Ascending aorta (tissue), 2 donors: ENCODE results near the gene F5. TPM values are rescaled to one million over a fixed set of nuclear protein-coding genes. Genes with fewer than 3 reads are reported as not detected.

Experiments used
- DNase-seq, 2 donors: peaks; one replicate each; pipeline ENCODE4 v3.0.0-alpha.2; 2019; ENCODE audit warnings: low spot score in 2 of 2
- H3K27ac ChIP-seq, 2 donors: fragments of 200-600 bp; sonication (generic); one replicate each; pipeline ENCODE4 v1.5.1; 2016 to 2017; ENCODE audit warnings: mild to moderate bottlenecking in 1 of 2
- H3K27me3 ChIP-seq: fragments of 200-600 bp; sonication (generic); one replicate; pipeline ENCODE4 v1.5.1; 2017
- H3K36me3 ChIP-seq, 2 donors: fragments of 200-600 bp; sonication (generic); one replicate each; pipeline ENCODE4 v1.5.1; 2016
- H3K4me1 ChIP-seq, 2 donors: fragments of 200-600 bp; sonication (generic); one replicate each; pipeline ENCODE4 v1.5.1; 2016 to 2017; ENCODE audit warnings: mild to moderate bottlenecking in 1 of 2
- H3K4me3 ChIP-seq, 2 donors: fragments of 200-600 bp; sonication (generic); one replicate each; pipeline ENCODE4 v1.5.1; 2016 to 2017; ENCODE audit warnings: mild to moderate bottlenecking in 1 of 2
- H3K9me3 ChIP-seq, 2 donors: fragments of 200-600 bp; sonication (generic); one replicate each; pipeline ENCODE4 v1.5.1; 2016
- intact Hi-C: fragments of 100-400 bp; cut with DNase I; formaldehyde crosslinking; loops from one replicate; pipeline ENCODE4 v1.15.1; 2023
- total RNA-seq: library from RNA; depleted of rRNA; stranded (reverse); fragments of >200 nt; gene quantifications from one replicate; pipeline ENCODE4 v1.1.0, GENCODE V29; 2016
- TF ChIP-seq, protein P1 (sequence below), 3 experiments: fragments of 200-600 bp in 2 of 3; fragments of 450-650 bp in 1 of 3; sonication (generic) in 2 of 3; IDR thresholded peaks; one replicate each; pipeline ENCODE4 v1.5.1; 2016 to 2019; ENCODE audit warnings: antibody characterized with exemption in 3 of 3, mild to moderate bottlenecking in 1 of 3, moderate library complexity in 1 of 3

The F5 gene
- total RNA-seq, 1 donor from 2014 or later = not detected

DNA sequence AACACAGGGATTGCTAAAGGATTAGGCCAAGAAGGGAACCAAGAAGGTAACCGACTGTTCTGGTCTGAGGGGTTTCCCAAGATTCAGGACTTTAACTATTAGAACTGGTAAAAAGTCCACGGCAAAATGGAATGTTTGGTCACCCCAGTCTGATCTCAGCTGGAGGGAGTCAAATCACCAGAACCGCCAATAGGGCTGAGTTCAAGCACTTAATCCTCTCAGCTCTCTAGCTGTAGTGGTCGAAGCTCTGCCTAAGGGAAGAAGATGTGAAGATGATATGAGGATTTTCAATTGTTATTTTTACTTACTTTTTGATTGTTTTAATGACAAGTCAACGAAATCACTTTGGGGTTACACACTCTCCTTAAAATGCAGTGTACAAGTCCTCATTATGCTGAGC, 29.1 kb downstream of the F5 start:
- TF ChIP-seq, protein P1, sequence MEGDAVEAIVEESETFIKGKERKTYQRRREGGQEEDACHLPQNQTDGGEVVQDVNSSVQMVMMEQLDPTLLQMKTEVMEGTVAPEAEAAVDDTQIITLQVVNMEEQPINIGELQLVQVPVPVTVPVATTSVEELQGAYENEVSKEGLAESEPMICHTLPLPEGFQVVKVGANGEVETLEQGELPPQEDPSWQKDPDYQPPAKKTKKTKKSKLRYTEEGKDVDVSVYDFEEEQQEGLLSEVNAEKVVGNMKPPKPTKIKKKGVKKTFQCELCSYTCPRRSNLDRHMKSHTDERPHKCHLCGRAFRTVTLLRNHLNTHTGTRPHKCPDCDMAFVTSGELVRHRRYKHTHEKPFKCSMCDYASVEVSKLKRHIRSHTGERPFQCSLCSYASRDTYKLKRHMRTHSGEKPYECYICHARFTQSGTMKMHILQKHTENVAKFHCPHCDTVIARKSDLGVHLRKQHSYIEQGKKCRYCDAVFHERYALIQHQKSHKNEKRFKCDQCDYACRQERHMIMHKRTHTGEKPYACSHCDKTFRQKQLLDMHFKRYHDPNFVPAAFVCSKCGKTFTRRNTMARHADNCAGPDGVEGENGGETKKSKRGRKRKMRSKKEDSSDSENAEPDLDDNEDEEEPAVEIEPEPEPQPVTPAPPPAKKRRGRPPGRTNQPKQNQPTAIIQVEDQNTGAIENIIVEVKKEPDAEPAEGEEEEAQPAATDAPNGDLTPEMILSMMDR (IDR thresholded peaks at IDR 0.05) = no peak
- Histone ChIP-seq H3K27me3 (no peaks in the 10 kb centered on the region), H3K4me3 (no peak overlapping the region), H3K36me3 (no peaks in the 10 kb centered on the region), H3K27ac (no peak overlapping the region), H3K9me3 (no peaks in the 10 kb centered on the region), H3K4me1 (no peaks in the 10 kb centered on the region)
- intact Hi-C loops = no loop called here
- DNase-seq = no peak

DNA sequence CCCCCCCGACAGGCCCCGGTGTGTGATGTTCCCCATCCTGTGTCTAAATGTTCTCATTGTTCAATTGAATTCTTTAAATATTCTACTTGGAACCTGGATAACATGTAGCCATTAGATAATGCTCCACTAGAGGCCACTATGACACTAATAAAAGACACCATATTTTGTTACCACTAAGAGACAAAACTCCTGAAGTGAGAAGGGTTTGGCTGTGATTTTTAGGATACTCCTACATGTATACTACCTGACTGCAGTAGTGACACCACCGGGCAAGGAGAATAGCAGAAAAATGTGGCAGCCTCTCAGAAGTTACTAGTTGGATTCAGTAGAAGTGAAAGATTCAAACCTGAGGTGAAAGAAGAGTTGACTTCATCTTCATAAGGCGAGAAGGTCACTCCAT, 36.0 kb downstream of the F5 start:
- Histone ChIP-seq H3K9me3 (no peaks in the 10 kb centered on the region), H3K4me3 (no peak overlapping the region), H3K4me1 (no peaks in the 10 kb centered on the region), H3K27me3 (no peaks in the 10 kb centered on the region), H3K27ac (no peak overlapping the region), H3K36me3 (no peaks in the 10 kb centered on the region)
- intact Hi-C loops = no loop called here
- DNase-seq = no peak
- TF ChIP-seq, protein P1 (IDR thresholded peaks at IDR 0.05) = peak in 2 of 3 experiments; percentile 33

DNA sequence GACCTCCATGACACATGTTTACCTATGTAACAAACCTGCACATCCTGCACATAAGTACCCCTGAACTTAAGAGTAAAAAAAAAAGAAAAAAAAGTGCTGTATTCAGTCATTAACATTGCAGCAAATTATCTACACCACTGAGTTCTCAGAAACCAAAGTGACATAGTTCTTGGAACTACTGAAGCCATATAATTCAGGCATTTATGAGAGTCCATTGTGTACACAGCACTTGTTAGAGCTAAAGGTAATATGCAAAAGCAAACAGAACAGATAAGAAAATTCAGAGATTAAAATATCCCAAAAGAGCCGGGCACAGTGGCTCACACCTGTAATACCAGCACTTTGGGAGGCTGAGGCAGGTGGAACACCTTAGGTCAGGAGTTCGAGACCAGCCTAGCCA, 38.0 kb downstream of the F5 start:
- DNase-seq = no peak
- H3K9me3 ChIP-seq = no peaks in the 10 kb centered on the region
- no peaks in the 10 kb centered on the region for H3K36me3 ChIP-seq
- H3K4me1 ChIP-seq = no peaks in the 10 kb centered on the region
- no peaks in the 10 kb centered on the region for H3K27me3 ChIP-seq
- intact Hi-C loops = loop anchor here (5.0 to 10.0 kb wide), 2 partner anchors 181 to 943 kb away; partner anchors contain the start of genes BLZF1 and NME7
- H3K27ac ChIP-seq = no peak overlapping the region
- TF ChIP-seq, protein P1 (IDR thresholded peaks at IDR 0.05) = no peak
- no peak overlapping the region for H3K4me3 ChIP-seq

DNA sequence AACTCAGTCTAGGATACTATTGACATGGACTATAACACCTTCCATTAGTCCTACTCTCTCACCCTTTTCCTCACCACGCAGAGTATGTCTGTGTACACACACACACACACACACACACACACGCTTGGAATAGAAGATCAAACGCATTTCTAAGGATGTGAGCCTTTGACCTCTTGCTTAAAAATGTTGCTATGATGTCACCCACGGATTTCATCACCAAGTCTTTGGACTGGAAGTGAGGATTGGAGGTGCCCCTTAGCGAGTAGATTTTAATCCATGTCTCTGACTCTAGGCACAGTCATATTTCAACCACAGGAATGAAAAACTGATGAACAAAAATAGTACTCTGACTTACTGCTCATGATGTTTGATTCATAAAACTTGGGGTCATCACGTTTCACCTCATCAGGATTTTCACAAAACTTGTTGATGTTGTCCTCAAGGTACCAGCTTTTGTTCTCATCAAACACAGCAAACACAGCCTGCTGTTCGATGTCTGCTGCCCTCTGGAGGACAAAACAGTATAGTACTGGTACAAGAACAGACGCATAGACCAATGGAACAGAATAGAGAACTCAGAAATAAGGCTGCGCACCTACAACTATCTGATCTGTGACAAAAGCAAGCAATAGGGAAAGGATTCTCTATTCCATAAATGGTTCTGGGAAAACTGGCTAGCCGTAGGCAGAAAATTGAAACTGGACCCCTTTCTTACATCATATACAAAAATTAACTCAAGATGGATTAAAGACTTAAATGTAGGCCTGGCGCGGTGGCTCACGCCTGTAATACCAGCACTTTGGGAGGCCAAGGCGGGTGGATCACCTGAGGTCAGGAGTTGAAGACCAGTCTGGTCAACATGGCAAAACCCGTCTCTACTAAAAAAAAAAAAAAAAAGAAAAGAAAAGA, 39.9 kb downstream of the F5 start:
- Histone ChIP-seq H3K4me3 (no peak overlapping the region), H3K4me1 (no peaks in the 10 kb centered on the region), H3K36me3 (no peaks in the 10 kb centered on the region), H3K27ac (no peak overlapping the region), H3K27me3 (no peaks in the 10 kb centered on the region), H3K9me3 (no peaks in the 10 kb centered on the region)
- intact Hi-C loops = loop anchor here (2.0 to 10.0 kb wide), 5 partner anchors 60 to 942 kb away; partner anchors contain the start of genes BLZF1 and NME7
- TF ChIP-seq, protein P1 (IDR thresholded peaks at IDR 0.05) = peak; percentile 66 to 86 (median 67)
- DNase-seq = peak in 1 of 2 donors; percentile 74

DNA sequence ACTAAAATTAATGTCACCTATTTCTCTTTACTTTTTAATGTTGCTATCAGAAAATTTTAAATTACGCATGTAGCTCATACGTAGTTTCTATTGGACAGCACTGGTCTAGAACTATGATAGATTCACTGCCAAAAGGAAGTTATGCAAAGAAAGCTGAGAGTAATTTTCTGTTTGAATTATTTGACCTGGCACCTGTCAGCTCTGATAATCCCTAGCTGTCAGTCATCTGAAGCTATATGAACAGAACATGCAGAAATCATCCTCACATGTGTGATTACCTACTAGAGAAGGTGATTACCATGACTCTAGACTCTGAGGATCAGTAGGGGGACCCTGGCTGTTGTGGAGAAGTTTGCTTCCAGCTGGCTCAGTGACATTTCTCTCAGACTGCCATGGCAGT, 40.8 kb downstream of the F5 start:
- Histone ChIP-seq H3K4me1 (no peaks in the 10 kb centered on the region), H3K4me3 (no peak overlapping the region), H3K27ac (no peak overlapping the region), H3K27me3 (no peaks in the 10 kb centered on the region), H3K36me3 (no peaks in the 10 kb centered on the region), H3K9me3 (no peaks in the 10 kb centered on the region)
- intact Hi-C loops = loop anchor here (2.0 to 10.0 kb wide), 3 partner anchors 35 to 941 kb away; partner anchors contain the start of genes BLZF1 and NME7
- DNase-seq = no peak
- TF ChIP-seq, protein P1 (IDR thresholded peaks at IDR 0.05) = no peak
